WTC11 (cell line): Measurements from ENCODE around the gene BCAR3. TPM values are rescaled to one million over a fixed set of nuclear protein-coding genes. Genes with fewer than 3 reads are reported as not detected.

Experiments
- ATAC-seq: fragments of 200-7000 bp; cut with Tn5 transposase; 2 replicates; pipeline ENCODE4 v1.10.0; 2021; ENCODE audit warnings: mild to moderate bottlenecking, moderate library complexity
- CTCF ChIA-PET: fragments of 300-600 bp; sonication (Branson Sonifier 250); formaldehyde crosslinking; loops from one replicate; lab custom pipeline; 2021; ENCODE audit warnings: antibody characterized with exemption; lab: Charles Lee
- POLR2A ChIA-PET: fragments of 350-600 bp; sonication (Branson Sonifier 250); formaldehyde crosslinking; loops from one replicate; lab custom pipeline; 2021; ENCODE audit warnings: antibody characterized with exemption; lab: Charles Lee
- DNase-seq: peaks from one replicate; pipeline ENCODE4 v3.0.0; 2021; ENCODE audit warnings: low spot score
- H3K27ac Mint-ChIP-seq: 2 replicates; pipeline ENCODE4 v1.8.0; 2021; ENCODE audit warnings: mixed read lengths
- H3K27me3 Mint-ChIP-seq: 2 replicates; pipeline ENCODE4 v1.8.0; 2021; ENCODE audit warnings: low read depth, mild to moderate bottlenecking, moderate library complexity, mixed read lengths
- H3K36me3 Mint-ChIP-seq: 2 replicates; pipeline ENCODE4 v1.8.0; 2021; ENCODE audit warnings: mixed read lengths
- H3K4me1 Mint-ChIP-seq: 2 replicates; pipeline ENCODE4 v1.8.0; 2022; ENCODE audit warnings: mixed read lengths
- H3K4me3 Mint-ChIP-seq: 2 replicates; pipeline ENCODE4 v1.8.0; 2021; ENCODE audit warnings: mild to moderate bottlenecking, moderate library complexity, mixed read lengths
- H3K9me3 Mint-ChIP-seq: 2 replicates; pipeline ENCODE4 v1.8.0; 2021; ENCODE audit warnings: mixed read lengths
- CREM ChIP-seq: sonication (generic); formaldehyde crosslinking; IDR thresholded peaks from 2 replicates; pipeline ENCODE4 v1.8.1; 2022; ENCODE audit warnings: mild to moderate bottlenecking, missing genetic modification reagents, moderate library complexity
- E2F4 ChIP-seq: sonication (generic); formaldehyde crosslinking; IDR thresholded peaks from 2 replicates; pipeline ENCODE4 v1.8.1; 2022; ENCODE audit warnings: low read depth, mild to moderate bottlenecking, moderate library complexity, missing genetic modification reagents, borderline replicate concordance
- FOXP1 ChIP-seq: sonication (generic); formaldehyde crosslinking; IDR thresholded peaks from 2 replicates; pipeline ENCODE4 v1.8.0; 2022; ENCODE audit warnings: missing genetic modification reagents, mild to moderate bottlenecking, moderate library complexity, borderline replicate concordance
- IRF2 ChIP-seq: sonication (generic); formaldehyde crosslinking; IDR thresholded peaks from 2 replicates; pipeline ENCODE4 v1.8.0; 2022; ENCODE audit warnings: low read depth, missing genetic modification reagents, borderline replicate concordance
- KAT7 ChIP-seq: sonication (generic); formaldehyde crosslinking; IDR thresholded peaks from 2 replicates; pipeline ENCODE4 v1.8.1; 2023; ENCODE audit warnings: missing genetic modification reagents, mild to moderate bottlenecking, borderline replicate concordance
- MYBL2 ChIP-seq: sonication (generic); formaldehyde crosslinking; IDR thresholded peaks from 2 replicates; pipeline ENCODE4 v1.8.1; 2023; ENCODE audit warnings: mild to moderate bottlenecking, moderate library complexity, missing genetic modification reagents
- NFE2L1 ChIP-seq: sonication (generic); formaldehyde crosslinking; IDR thresholded peaks from 2 replicates; pipeline ENCODE4 v1.8.1; 2023; ENCODE audit warnings: missing genetic modification reagents
- NR1H2 ChIP-seq: sonication (generic); formaldehyde crosslinking; IDR thresholded peaks from 2 replicates; pipeline ENCODE4 v1.9.0; 2021; ENCODE audit warnings: mild to moderate bottlenecking, moderate library complexity, missing genetic modification reagents
- NR2C2 ChIP-seq: sonication (generic); formaldehyde crosslinking; IDR thresholded peaks from 2 replicates; pipeline ENCODE4 v1.8.0; 2022; ENCODE audit warnings: mild to moderate bottlenecking, missing genetic modification reagents
- TCF7 ChIP-seq: sonication (generic); formaldehyde crosslinking; IDR thresholded peaks from 2 replicates; pipeline ENCODE4 v1.8.0; 2022; ENCODE audit warnings: mild to moderate bottlenecking, low read depth, missing genetic modification reagents, moderate library complexity
- TEAD1 ChIP-seq: sonication (generic); formaldehyde crosslinking; IDR thresholded peaks from 2 replicates; pipeline ENCODE4 v1.8.0; 2022; ENCODE audit warnings: mild to moderate bottlenecking, missing genetic modification reagents
- ZBTB21 ChIP-seq: sonication (generic); formaldehyde crosslinking; IDR thresholded peaks from 2 replicates; pipeline ENCODE4 v1.8.1; 2023; ENCODE audit warnings: mild to moderate bottlenecking, missing genetic modification reagents, borderline replicate concordance
- ZMAT4 ChIP-seq: fragments of 250-450 bp; sonication (Bioruptor Pico); IDR thresholded peaks from 2 replicates; pipeline ENCODE4 v1.9.0; 2021; ENCODE audit warnings: mild to moderate bottlenecking
- total RNA-seq: library from RNA; stranded (reverse); gene quantifications from 3 replicates; pipeline ENCODE4 v1.2.3, GENCODE V29; 2021
- TF ChIP-seq, protein P1 (sequence below): sonication (generic); formaldehyde crosslinking; IDR thresholded peaks from 2 replicates; pipeline ENCODE4 v1.8.0; 2022; ENCODE audit warnings: missing genetic modification reagents
- TF ChIP-seq, protein P2 (sequence below): sonication (generic); formaldehyde crosslinking; IDR thresholded peaks from 2 replicates; pipeline ENCODE4 v1.8.1; 2022; ENCODE audit warnings: mild to moderate bottlenecking, moderate library complexity, missing genetic modification reagents
- TF ChIP-seq, protein P3 (sequence below): sonication (generic); formaldehyde crosslinking; IDR thresholded peaks from 2 replicates; pipeline ENCODE4 v1.8.1; 2023; ENCODE audit warnings: mild to moderate bottlenecking, missing genetic modification reagents
- TF ChIP-seq, protein P4 (sequence below): sonication (generic); formaldehyde crosslinking; IDR thresholded peaks from 2 replicates; pipeline ENCODE4 v1.8.1; 2023; ENCODE audit warnings: mild to moderate bottlenecking, missing genetic modification reagents, moderate library complexity

Gene BCAR3
- total RNA-seq, 1 experiment from 2014 or later: 14.8 TPM

- TF ChIP-seq, protein P1, sequence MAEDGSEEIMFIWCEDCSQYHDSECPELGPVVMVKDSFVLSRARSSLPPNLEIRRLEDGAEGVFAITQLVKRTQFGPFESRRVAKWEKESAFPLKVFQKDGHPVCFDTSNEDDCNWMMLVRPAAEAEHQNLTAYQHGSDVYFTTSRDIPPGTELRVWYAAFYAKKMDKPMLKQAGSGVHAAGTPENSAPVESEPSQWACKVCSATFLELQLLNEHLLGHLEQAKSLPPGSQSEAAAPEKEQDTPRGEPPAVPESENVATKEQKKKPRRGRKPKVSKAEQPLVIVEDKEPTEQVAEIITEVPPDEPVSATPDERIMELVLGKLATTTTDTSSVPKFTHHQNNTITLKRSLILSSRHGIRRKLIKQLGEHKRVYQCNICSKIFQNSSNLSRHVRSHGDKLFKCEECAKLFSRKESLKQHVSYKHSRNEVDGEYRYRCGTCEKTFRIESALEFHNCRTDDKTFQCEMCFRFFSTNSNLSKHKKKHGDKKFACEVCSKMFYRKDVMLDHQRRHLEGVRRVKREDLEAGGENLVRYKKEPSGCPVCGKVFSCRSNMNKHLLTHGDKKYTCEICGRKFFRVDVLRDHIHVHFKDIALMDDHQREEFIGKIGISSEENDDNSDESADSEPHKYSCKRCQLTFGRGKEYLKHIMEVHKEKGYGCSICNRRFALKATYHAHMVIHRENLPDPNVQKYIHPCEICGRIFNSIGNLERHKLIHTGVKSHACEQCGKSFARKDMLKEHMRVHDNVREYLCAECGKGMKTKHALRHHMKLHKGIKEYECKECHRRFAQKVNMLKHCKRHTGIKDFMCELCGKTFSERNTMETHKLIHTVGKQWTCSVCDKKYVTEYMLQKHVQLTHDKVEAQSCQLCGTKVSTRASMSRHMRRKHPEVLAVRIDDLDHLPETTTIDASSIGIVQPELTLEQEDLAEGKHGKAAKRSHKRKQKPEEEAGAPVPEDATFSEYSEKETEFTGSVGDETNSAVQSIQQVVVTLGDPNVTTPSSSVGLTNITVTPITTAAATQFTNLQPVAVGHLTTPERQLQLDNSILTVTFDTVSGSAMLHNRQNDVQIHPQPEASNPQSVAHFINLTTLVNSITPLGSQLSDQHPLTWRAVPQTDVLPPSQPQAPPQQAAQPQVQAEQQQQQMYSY (CRISPR knock-in tag): no peak
- TF ChIP-seq TEAD1 (CRISPR knock-in tag) (no peak), NR1H2 (no peak)
Observed at GRCh38 chr1:93685918-93686317, 4.3 kb upstream of the BCAR3 start (continued).

- H3K27me3 Mint-ChIP-seq: peaks cover 32% of the 10 kb centered on the region
- TF ChIP-seq CREM (CRISPR knock-in tag) (no peak), ZBTB21 (CRISPR knock-in tag) (no peak), ZMAT4 (no peak), IRF2 (CRISPR knock-in tag) (no peak), E2F4 (no peak)
- TF ChIP-seq, protein P2, sequence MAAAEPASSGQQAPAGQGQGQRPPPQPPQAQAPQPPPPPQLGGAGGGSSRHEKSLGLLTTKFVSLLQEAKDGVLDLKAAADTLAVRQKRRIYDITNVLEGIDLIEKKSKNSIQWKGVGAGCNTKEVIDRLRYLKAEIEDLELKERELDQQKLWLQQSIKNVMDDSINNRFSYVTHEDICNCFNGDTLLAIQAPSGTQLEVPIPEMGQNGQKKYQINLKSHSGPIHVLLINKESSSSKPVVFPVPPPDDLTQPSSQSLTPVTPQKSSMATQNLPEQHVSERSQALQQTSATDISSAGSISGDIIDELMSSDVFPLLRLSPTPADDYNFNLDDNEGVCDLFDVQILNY (CRISPR knock-in tag): no peak
- TF ChIP-seq, all 79 proteins: peak for 0
- no peak for DNase-seq
- Mint-ChIP-seq H3K9me3 (no peaks in the 10 kb centered on the region), H3K36me3 (no peaks in the 10 kb centered on the region), H3K27ac (no peak overlapping the region), H3K4me3 (no peak overlapping the region), H3K4me1 (peaks cover 26% of the 10 kb centered on the region)
- no peak for ATAC-seq
- POLR2A ChIA-PET: no interaction called here
- CTCF ChIA-PET: interaction anchor here (0.9 kb wide), 1 partner anchor 130 kb away, joined by 4 read pairs; no protein-coding TSS in a partner anchor
Observed at GRCh38 chr1:93683234-93683633, 1.6 kb upstream of the BCAR3 start.

DNA sequence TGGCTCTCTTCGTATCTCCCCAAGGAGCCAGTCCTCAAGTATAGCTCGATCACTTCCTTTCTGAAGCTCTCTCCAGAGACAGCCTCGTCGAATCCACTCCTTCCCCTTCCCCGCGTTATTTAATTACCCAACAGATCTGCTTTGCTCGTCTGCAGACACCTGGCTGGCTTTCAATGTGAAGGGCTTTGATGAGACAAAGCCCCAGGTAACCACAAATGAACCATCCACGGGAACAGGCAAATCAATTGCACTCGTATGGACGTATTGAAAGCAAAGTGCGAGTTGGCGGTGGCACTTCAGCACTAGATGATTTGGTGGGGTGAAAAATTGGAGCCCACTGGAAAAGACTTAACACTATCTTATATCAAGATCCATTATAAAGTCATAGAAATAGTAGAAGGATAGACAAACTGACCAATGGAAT lies 364 bp upstream of the BCAR3 start:
- TF ChIP-seq NFE2L1 (no peak), FOXP1 (CRISPR knock-in tag) (no peak), KAT7 (CRISPR knock-in tag) (no peak), NR2C2 (CRISPR knock-in tag) (no peak), TCF7 (CRISPR knock-in tag) (no peak), MYBL2 (CRISPR knock-in tag) (no peak)
- TF ChIP-seq, protein P3, sequence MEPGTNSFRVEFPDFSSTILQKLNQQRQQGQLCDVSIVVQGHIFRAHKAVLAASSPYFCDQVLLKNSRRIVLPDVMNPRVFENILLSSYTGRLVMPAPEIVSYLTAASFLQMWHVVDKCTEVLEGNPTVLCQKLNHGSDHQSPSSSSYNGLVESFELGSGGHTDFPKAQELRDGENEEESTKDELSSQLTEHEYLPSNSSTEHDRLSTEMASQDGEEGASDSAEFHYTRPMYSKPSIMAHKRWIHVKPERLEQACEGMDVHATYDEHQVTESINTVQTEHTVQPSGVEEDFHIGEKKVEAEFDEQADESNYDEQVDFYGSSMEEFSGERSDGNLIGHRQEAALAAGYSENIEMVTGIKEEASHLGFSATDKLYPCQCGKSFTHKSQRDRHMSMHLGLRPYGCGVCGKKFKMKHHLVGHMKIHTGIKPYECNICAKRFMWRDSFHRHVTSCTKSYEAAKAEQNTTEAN (CRISPR knock-in tag): no peak
- TF ChIP-seq, protein P4, sequence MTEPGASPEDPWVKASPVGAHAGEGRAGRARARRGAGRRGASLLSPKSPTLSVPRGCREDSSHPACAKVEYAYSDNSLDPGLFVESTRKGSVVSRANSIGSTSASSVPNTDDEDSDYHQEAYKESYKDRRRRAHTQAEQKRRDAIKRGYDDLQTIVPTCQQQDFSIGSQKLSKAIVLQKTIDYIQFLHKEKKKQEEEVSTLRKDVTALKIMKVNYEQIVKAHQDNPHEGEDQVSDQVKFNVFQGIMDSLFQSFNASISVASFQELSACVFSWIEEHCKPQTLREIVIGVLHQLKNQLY (CRISPR knock-in tag): no peak
- H3K27ac Mint-ChIP-seq: peak overlapping the region; percentile 71
- no peaks in the 10 kb centered on the region for H3K36me3 Mint-ChIP-seq
- peaks cover 32% of the 10 kb centered on the region for H3K4me1 Mint-ChIP-seq
- peaks cover 32% of the 10 kb centered on the region for H3K27me3 Mint-ChIP-seq
- POLR2A ChIA-PET: interaction anchor here (1.0 to 2.3 kb wide), 3 partner anchors 46 to 166 kb away, joined by 3 to 6 read pairs (median 5); no protein-coding TSS in a partner anchor
- ATAC-seq: no peak
- no peaks in the 10 kb centered on the region for H3K9me3 Mint-ChIP-seq
- CTCF ChIA-PET: interaction anchor here (1.0 to 3.2 kb wide), 15 partner anchors 14 to 164 kb away, joined by 3 to 26 read pairs (median 5); no protein-coding TSS in a partner anchor
- no peak for DNase-seq
- H3K4me3 Mint-ChIP-seq: peak overlapping the region; percentile 81
